NCI-H1930 (cell line): ENCODE results near the gene SUPT7L.
"Not testable (repeated sequence)": the region's sequence is repeated elsewhere in the genome, so short reads cannot be mapped to it uniquely, and the experiment has no call there.

Experiments
- DNase-seq, 2 experiments: peaks; one replicate each; lab custom pipeline; 2025; lab: John Stamatoyannopoulos, UW

Gene SUPT7L

DNA sequence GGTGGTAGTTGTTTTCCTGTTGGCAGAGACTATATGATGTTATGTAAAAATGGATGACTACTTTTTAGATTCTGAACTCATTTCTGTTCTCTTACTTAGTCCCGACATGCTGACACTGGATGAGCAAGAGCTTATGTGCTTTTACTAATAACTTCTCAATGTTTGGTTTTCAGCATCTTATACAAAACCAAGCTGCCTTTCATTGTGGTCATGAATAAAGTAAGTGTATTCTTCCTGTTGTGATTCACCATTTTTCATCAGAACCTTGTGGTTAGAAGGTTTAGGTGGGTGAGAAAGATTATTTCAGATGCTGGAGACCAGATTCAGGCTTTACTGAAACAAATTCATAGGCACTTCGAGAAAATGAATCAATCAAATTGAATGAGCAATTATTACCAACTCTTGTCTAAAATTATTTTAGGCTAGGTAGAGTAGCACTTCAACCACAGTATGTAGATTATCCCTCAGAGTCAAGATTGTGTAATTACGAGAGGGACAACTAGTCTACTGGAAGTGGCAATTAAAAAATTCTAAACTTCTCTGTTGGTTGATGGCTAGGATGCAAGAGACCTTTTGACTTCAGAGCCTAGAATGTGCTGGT, 25.3 kb downstream of the SUPT7L start:
- DNase-seq = no peak

DNA sequence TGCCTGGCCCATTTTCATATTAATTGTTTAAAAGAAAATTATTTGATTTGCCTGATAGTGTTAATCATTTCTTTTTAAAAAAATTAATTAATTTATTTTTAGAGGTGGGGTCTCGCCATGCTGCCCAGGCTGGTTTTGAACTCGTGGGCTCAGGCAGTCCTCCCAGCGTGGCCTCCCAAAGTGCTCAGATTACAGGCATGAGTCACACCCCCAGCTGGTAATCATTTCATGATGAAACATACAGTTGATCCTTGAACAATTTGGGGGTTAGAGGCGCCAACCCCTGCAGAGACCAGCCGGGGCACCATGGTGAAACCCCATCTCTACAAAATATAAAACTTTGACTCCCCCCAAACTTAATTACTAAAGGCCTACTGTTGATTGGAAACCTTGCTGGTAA, 26.6 kb downstream of the SUPT7L start:
- no peak for DNase-seq

DNA sequence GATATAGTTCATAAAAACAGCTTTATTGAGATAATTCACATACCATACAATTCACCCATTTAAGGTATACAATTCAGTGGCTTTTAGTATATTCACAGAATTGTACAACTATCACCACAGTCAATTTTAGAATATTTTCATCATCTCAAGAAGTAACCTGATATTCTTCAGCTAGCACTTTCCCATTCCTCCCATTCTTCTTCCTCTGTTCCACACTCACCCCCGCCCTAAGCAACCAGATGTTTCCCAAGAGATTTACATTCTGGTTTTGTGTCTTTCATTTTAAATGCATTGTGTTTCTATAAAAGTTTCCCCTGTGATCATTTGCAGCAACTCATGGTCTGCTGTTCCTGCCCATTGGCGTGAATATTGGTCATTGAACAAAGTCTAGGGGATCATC, 29.1 kb downstream of the SUPT7L start:
- DNase-seq = no peak

DNA sequence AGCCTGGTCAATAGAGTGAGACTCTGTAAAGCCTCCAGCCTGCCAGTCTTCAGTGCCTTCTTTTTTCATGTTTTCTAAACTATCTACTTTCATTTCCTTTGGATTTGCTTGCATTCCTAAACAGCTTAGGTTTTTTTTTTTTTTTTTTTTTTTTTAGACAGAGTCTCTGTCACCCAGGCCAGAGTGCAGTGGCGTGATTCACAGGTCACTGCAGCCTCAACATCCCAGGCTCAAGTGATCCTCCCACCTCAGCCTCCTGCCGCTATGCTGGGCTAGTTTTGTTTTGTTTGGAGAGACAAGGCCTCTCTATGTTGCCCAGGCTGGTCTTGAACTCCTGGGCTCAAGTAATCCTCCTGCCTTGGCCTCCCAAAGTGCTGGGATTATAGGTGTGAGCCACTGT, 33.2 kb downstream of the SUPT7L start:
- DNase-seq = not testable (repeated sequence)

DNA sequence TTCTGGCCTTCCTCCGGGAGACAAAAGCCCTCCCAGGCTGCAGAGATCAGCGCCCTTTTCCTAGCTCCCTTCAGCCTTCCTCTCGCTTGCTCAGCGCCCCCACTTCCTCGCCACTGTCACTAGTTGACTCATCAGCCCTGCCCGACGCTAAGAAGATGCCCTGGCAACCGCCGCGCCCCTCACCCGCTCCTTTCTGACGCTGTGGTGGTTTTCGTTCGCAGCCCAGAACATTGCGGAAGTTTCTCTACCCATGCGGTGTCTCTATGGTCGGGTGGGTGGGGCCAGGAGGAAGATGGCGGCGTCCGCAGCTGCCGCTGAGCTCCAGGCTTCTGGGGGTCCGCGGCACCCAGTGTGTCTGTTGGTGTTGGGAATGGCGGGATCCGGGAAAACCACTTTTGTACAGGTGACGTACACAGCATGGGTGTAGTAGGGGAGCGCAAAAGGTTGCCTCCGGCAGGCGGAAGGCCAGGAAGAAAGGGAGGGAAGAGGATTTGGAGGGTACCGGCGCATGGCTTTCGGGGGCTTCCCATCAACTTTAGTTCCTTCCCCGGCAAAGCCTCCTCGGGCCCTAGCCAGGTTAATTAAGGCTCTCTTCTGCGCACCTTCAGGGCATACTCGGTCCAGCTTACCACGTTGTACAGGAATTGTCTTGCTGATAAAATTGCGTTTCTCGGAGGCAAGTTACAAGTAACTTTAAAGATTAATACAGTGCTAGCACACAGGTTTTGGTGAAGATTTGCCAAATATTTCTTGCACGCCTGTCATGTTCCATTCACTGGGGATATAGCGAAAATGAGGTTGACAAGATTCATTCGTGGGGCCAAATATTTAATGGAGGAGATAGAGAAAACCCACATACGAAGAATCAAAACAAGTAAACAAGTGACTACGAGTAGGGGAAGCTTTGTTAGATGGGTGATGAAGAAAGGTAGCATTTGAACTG, 34.4 kb downstream of the SUPT7L start, which contains the start of the genes CCDC121 and GPN1:
TSS of gene CCDC121 (minus strand) at position 246 of the 943 bp plus-strand sequence. CDS start 1,213 bp downstream, outside the sequence.
TSS of gene GPN1 (plus strand) at position 284 of the 943 bp plus-strand sequence. CDS start at position 293, 9 bp downstream.
- DNase-seq = peak; percentile 77

DNA sequence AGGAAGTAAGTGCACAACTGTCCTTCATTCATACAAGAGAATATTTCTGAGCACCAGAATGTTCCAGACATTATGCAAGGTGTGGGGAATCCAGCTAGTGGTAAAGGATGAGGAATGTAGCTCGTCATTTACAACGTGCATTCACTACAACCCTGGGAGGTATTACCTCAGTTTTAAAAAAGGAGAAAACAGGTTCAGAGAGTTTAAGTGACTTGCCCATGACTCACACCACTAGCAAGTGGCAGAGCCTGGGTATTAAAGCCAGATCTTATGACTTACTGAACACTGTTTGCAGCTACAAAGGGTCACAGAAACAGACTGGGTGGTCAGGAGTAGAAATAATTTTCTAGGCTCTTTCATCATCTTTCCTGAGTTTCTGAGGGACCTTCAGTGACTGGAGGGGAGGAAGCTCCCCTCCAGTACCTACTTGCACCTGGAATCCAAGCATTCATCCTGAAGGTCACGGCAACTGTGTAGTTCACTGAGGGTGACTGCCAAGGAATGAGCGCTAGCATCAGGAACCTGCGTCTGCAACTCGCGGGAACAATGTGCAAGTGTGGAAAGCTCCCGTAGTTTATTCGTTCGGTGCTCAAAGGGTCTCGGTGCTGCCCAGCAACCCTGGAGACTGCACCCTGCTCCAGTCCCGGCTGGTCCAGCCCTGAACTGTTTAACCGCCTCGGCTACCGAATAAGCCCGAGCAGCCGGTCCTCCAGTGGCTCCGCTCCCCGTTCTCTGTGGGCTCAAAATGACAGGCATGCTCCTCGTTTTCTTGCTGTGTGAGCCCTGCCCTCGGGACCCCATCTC, 35.2 kb downstream of the SUPT7L start:
- DNase-seq = no peak

DNA sequence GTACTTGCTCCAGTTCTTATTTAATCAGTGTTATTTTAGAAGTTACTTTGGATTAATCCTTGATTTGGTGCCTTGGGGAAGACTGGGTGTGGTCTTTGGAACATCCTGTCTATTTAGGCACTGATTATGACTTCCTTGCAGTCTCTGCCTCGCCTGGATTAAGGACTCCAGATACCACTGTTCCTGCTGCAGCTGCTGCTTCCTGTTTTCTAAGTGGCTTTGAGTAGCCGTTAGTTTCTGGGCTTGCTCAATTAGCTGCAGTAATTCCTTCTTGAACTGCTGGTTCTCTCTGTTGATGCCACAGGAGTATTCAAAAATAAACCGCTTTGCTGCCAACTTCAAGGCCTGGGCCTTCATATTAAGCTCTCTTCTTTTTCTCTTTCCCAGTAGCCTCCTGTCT, 36.5 kb downstream of the SUPT7L start:
- not testable (repeated sequence) for DNase-seq

DNA sequence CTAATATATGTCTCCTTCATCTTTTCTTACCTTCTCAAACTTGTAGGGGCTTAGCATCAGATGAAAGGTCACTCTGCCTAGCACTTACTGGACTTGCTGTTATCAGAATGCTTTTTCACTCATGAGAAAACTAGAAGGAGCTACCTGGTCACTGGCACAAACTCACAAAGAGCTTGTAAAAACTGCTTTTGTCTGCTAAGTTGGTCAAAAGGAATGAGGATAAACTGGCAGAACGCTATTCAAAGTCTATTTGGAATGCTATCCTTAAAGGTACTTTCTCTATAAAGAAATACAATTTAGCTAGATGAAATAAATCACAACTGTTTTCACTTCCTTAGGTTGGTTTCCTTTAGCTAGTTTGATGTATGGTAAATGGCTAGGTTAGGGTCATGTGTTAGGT, 37.1 kb downstream of the SUPT7L start:
- not testable (repeated sequence) for DNase-seq

DNA sequence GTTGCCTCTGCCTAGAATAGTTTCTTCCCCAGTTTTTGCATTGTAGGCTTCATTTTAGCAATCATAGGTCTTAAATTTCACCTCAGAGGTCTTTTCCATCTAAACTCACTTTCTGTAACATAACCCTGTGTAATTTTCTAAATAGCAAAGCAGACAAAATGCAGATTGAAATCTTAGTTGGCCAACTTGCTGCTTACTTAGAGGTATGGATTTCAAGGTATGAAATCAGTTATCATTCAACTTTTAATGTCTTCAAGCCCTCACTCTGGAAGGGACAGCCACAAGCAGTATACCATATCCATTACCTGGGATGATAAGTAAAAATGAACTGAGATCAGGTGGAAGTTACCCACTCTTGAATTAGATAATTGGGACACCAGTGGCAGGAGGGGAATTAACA, 38.5 kb downstream of the SUPT7L start:
- DNase-seq = no peak

DNA sequence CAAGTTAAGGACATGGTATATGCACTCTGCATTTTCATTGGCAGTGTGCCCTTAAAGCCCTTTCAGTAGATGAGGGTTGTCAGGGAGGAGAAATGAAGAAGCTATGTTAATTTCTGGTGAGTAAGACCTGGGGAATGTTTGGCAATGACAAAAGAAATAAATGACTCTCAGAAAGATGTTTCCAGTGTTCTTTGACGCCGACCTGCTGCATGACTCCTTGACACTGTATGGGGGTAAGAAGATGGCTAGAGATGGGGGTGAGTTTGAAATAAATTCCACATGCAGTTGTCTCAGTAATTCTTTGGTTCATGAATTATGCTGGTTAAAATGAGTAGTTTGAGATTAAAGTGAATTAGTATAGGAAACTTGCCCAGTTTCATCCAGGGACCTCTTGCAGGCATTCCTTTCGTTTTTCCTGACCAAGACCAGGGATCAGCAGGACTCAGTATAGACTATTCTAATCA, 40.5 kb downstream of the SUPT7L start:
- no peak for DNase-seq

DNA sequence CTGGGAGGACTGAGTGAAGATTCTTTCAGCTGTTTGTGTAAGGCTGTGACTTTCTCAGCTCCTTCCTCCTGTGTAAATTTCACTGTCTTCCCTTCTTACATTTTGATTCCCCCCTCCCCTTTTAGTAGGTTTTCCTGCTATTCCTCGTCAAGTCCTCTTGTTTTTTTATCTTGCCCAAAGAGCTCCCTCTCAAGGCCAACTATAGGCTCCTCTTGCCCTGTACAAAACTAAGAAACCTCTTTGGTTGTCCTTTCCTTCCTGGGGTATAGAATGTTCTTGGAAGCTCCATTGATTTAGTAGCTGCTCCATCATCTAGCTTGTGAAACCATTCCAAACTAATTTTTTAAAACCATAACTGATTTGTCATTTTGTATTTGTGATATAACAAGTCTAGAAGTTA, 41.9 kb downstream of the SUPT7L start:
- DNase-seq = no peak

DNA sequence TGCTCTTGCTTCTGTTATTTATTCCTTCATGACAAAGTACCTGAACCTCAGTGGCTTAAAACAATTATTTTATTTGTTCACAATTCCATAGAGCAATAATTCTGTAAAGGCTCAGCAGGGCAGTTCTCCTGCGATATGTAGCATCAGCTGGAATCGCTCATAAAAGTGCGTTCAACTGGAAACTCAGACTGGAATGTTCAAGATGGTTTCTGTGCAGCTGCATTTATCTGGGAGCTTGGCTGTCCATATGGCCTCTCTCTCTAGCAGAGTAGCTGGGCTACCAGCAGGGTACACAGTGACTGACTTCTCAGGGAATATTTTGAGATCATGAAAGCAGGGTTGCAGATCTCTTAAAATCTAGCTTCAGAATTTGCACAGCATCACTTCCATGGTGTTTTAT, 48.1 kb downstream of the SUPT7L start:
- DNase-seq = no peak

DNA sequence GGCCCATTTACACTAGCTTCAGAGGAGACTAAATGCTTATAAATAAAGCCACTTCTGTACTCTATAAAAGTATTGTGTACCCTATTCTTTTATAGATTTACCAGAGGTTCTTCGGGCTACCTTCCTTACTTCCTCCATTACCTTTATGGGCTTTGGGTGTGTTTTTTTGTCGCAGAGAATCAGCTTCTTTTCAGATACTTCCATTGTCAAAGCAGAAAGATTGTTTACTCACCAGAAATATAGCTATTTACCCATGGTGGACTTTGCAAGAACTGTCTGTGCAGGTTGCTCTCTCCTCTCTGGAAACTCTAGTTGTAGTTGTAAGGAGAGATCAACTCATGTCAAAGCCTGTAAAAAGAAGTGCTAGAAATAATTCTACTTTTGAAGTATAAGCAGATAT, 49.4 kb downstream of the SUPT7L start:
- no peak for DNase-seq

DNA sequence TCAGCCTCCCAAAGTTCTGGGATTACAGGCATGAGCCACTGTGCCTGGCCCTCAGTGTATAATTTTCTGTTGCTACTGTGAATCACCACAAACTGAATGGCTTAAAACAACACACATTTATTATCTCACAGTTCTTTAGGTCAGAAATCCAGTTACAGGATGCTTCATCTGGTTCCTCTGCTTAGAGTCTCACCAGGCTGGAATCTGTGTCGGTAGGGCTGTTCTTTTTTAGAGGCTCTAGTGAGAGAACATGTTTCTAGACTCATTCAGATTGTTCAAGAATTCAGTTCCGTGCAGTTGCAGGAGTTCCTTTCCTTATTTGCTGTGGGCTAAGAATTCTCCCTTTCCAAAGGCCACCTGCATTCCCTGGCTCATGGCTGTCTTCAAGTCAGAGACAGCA, 56.8 kb downstream of the SUPT7L start:
- no peak for DNase-seq
